ENCODE measurements around the gene IQGAP1. TPM values are rescaled to one million over a fixed set of nuclear protein-coding genes. Genes with fewer than 3 reads are reported as not detected.
A peak's percentile ranks its signal among the peaks of the same experiment; 100 is the strongest.

Gene IQGAP1
- total and polyA plus RNA-seq, 9 of the 15 experiments (the other 6 are each of a cell fraction or from before 2014, with no cell fraction given), result 37.6 to 143 (median 77.7) TPM

GRCh38 chr15:90400759-90401314 is 12.8 kb downstream of the IQGAP1 start (continued):
- TF ChIP-seq ZNF318 (IDR thresholded peaks at IDR 0.05; ENCODE audit: borderline replicate concordance in 1 of 2, low read depth in 1 of 2) (no peak), PRPF4 (IDR thresholded peaks at IDR 0.05; ENCODE audit: insufficient read depth, low read depth, low read length, poor library complexity, severe bottlenecking) (no peak), HDAC6 (IDR thresholded peaks at IDR 0.05; ENCODE audit: low read depth, low read length) (no peak), ARNT (IDR thresholded peaks at IDR 0.05) (peak in 1 of 2 experiments; percentile 54; a peak in 1 of 4 replicates), RNF2 (IDR thresholded peaks at IDR 0.05) (0 out of 2 replicates have a peak, but pooled peaks have one; percentile 20), CEBPB (tag; IDR thresholded peaks at IDR 0.05) (peak; percentile 59), MAZ (CRISPR knock-in tag; conservative IDR thresholded peaks at IDR 0.05 in 1 of 2, IDR thresholded peaks at IDR 0.05 in 1 of 2) (no peak), RFX1 (IDR thresholded peaks at IDR 0.05) (peak; percentile 95), TCF3 (CRISPR knock-in tag; IDR thresholded peaks at IDR 0.05) (0 out of 2 replicates have a peak, but pooled peaks have one; percentile 6), ZBTB17 (CRISPR knock-in tag; IDR thresholded peaks at IDR 0.05) (no peak), FOXJ2 (tag; IDR thresholded peaks at IDR 0.05) (peak; percentile 98), SMARCA4 (IDR thresholded peaks at IDR 0.05) (peak; percentile 90), ELF4 (CRISPR knock-in tag; IDR thresholded peaks at IDR 0.05) (no peak), CBX8 (IDR thresholded peaks at IDR 0.05; ENCODE audit: borderline replicate concordance, extremely low read depth, low read depth, low read length, poor library complexity, severe bottlenecking) (no peak), BRD4 (IDR thresholded peaks at IDR 0.05) (peak; percentile 55; the same call in 1 of the 2 replicates), OTX1 (CRISPR knock-in tag; IDR thresholded peaks at IDR 0.05) (no peak), PURB (CRISPR knock-in tag; IDR thresholded peaks at IDR 0.05; ENCODE audit: low read depth) (no peak), SMARCE1 (IDR thresholded peaks at IDR 0.05) (peak; percentile 85), HOXB6 (CRISPR knock-in tag; IDR thresholded peaks at IDR 0.05; ENCODE audit: borderline replicate concordance) (no peak)
